8988T (cell line): ENCODE results near the gene TBX15.

Experiments
- DNase-seq: peaks from one replicate; pipeline ENCODE4 v3.0.0; 2011

The TBX15 gene

DNA sequence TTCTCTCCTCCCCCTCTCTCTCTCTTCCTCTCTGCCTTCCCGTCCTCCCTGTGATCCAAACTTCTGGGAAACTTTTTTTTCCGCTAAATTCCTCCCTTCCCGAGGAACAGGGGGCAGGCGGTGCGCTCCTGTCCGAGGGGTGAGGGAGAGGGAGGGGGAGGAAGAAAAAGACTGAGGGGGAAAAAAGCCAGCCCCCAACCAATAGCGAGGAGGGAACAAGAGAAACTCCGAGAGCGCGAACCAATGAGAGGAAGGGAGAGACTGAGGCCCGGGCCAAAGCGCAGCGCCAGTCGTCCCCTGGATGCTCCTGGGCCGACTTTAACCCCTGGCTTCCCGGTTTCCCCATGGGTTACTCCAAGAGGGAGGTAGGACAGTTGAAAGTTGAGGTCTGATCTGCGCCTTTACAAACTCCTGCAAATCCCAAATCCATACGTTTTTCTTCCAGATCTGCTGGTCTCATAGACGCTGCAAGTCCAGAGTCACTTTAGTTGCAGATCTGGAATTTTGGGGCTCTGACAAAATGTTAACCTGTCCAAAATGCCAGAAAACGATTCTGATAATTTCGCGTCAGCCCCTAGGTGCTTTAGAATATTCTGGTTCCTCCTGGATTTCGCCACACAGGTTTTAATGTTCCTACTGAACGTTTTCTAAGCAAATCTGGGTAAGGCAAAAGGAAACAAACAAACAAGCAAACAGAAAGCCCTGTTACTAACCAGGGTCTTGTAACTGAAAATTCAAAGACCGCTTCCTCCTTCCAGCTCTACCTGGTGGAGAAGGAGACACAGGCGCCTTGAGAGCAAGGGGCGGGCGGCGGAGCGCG is at the start of gene TBX15:
Gene TBX15 (minus strand): TSS at position 158 of the 820 bp plus-strand sequence. CDS start 548 bp downstream, outside the sequence.
- DNase-seq: no peak

DNA sequence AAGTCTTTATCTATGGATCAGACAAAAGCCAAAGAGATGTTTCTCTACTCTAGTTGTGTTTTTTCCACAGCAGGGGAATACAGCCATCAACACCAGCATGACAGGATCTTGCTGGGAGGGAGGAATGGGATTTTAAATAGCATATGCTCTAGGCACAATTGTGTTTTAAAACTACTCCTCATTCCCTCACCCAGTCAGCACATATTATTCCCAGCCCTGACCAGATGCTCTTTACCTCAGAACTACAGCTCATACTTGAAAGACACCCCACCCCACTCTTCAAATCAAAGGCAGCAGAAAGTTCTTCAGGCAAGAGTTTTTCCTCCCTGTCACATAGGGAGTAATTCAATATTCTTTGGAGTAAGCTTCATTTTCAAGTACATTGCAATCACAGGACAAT is 46.2 kb upstream of the TBX15 start:
- no peak for DNase-seq

DNA sequence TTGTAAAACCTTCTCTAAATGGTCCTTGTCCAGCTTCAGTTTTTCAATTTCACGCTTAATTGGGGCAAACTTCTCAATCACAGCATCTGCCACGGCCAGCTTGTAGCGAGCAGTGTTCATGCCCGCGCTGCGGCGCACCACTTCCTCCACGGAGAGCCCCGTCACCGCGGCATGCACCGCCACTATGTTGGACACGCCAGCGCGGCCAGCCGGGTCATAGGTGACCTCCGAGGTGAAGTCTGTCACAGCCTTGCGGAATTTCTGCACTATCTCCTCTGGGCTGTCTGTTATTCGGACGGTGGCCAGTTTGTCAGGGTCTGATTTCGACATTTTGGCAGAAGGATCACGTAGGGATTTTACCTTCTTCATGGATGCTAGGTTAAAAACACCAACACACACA is 44.8 kb upstream of the TBX15 start:
- DNase-seq: no peak

DNA sequence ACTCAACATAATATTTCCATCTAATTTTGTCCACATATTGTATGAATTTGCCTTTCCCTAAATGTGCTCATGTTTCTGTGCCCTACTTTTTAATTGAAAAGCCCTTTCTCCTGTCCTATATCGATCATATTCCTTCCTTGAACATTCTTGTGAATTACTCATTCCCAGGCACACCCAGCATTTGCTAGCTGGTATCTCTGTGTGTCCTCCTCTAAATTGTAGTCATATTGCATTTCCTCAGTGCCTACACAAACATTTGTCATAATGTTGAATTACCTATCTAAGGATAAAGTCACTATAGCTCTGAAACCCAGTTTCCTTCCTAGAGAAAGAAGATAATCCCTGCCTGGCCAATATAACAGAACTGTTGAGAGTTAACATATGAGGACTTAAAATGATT is 39.6 kb upstream of the TBX15 start:
- no peak for DNase-seq

DNA sequence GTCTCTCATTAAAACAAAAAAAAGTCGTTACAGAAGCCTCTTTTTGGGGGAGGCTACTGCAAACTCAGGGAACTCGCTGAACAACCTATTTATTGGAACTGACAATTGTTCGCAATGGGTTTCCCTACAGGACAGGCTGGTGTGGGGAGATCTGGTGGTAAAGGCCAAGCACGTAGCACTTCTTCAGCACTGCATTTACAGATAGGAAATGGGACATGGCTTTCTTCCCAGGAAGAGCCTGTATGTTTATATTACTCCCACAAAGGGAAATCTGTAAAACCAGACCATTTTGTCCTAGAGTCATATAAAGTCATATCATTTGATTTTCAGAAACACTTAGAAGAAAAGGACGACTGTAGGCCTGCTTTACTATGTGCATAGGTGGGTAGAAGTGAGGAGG is 38.8 kb upstream of the TBX15 start:
- DNase-seq: no peak

DNA sequence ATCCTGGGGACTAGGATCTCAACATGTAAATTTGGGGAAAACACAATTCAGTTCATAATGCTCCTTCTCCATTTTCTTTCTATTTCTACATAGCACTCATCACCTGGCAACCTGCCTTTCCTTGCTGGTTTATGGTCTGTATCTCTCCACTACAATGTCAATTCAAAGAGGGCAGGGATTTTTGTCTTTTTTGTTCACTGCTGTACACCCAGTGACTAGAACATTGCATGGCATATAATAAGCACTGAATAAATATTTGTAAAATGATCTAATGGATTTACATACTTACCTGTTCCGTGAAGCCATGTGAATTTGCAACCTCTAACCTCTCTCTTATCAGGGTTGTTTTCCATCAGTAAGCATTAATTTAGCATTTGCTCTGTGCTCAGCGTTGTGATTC is 27.4 kb upstream of the TBX15 start:
- no peak for DNase-seq

DNA sequence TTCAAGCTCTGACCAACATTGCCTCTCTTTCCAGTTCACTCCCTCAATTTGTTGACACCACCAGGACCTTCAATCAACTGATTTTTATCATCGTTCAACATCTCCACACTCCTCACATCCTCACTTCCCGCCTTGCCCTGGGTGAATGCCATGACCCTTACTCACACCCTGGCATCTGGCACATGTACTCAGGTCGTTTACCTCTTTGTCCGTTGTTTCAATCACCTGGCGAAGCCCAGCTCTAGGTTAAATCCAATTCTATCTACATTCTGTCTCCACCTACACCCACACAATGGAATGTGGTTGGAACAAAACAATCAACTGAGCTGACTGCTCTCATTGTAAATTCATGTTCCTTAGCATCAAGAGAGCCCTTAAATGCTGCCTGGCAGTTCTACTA is 24.2 kb upstream of the TBX15 start:
- no peak for DNase-seq

DNA sequence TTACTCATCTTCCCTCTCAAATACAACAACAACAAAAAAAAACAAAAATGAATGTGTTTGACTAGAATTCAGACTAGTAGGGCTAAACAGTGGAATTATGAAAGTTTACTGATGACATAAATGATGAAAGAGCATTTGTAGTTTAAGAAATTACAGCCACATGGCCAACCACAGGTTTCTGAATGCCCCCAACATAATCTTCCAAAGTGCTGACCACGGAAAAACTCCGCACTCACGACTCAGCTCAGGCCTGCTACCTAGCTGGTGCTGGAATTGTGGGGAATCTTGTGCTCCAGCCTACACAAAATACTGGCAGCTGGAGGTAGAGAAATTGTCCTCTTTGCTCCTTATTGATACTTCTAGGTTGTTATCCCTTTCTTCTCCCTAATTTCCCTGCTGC is 23.6 kb upstream of the TBX15 start:
- no peak for DNase-seq

DNA sequence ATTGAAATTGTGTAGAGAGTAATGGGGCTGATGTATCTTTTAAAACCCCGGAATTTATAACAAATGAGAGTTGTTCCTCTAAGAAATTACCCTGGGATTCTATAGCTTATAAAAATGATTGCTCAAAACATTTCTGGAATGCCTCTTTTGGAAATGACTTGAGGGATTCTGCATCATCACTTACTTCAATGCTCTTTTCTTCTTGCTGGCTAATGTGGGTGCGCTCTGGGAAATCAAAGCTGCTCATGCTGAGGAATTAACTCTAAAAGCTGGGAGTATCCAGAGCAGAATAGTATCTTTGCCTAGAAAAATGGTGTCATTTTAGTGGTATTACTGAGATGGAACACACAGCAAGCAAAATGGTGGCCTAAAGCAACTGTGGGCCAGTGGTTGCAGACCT is 23.0 kb upstream of the TBX15 start:
- DNase-seq: no peak

DNA sequence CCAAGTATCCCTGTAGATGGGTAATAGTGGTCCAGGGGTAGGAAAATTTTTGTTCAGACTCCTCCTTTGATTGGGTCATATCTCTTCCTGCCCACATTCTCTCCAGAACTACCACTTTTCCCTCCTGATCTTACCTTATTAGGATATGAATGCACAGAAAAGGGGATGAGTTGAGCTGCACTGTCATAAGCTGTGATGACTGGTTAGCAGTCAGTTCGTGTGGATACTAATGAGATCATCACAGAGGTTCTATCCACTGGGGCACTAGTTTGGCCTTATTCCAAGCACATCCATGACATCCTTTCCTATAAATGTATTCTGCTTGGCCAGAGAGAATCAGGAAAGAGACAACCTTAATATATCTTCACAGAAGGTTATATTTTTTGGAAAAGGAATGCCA is 22.1 kb upstream of the TBX15 start:
- DNase-seq: no peak

DNA sequence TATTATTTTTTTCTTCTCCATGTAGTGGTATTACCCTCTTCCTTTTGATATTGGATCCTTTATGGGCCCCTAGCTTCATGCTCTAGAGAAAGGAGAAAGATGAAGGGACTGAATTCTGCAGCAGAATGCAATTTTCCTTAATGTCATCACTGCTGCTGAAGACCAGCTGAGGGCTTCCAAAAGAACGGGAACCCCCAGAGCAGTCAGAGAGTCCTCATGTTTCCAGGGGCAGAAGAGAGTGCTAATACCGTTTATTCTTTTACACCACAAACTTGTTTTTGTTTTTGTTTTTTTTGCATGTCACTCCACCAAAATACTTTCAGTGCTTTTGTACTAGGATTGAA is 21.1 kb upstream of the TBX15 start:
- DNase-seq: no peak

DNA sequence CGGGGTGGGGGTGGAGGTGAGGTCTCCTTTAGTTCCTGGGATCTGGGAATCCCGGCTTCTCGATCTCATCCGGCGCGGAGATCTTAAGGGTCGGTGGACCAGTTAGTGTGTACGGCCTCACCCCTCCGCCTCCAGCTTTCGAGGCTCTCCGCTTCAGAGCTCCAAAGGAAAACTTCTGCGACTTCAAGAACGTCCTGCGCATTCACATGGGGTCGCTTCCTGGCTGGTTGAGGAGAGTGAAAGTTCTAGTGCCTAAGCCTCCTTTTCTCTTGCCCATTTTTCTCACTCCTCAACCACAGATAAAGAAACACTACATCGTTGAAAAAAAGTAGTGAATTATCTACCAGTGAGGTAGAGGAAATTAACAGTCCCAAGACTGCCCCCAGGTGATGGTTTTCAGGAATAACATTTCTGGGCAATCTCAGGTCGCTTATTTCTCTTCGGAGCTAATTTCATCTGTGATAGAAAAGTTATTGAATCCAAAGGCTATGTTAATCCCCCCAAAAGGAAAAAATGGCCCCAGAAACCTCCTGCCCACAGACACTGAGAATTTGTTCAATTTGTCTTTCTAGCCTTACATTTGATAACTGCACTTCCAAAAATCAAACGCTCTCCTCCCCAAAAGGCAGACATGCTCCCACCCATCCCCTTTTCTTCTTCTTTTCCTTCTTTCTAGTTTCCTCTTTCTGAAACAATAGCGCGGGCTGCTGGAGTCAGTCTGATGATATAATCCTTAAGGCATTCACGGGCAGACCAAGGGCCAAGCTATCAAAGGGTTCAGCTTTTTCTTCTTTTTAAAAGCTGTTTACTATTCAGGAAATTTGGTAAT is 20.6 kb upstream of the TBX15 start:
- no peak for DNase-seq

DNA sequence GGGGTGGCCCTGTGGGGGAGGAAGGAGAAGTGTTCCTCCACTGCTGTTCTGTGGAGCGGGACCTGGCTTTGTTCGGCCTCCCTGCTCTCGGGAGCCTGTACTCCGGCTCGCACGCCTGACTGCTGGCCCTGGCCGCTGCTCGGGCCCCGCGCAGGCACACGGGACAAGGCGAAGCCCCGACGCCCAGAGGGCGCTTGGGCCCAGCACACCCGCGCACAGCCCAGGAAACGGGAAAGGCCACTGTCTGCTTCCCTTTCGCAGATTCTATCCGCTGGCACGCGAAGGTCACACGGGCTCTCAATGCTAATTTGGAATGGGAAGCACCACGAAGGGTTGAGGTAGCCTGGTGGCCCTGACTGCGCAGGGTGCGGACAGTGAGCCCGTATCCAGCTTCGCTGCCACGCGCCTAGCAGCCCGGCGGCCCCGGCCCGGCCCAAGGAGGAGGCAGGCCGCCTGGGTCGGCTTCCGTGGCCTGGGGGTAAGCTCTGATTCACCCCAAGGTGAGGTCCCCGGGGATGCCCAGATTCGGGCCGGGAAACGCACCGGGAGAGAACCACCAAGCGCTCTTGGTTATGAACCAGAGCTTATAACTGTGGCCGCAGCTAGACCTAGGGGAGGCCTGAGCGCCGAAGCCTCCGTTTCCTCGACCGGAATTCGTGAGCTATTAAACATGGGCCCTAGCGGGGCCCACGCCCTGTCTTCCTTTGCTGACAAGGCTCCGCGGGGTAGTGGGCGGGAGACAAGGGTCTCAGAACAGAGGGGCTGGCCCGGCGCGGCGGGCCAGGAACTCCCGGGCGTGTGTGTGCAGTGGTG is 19.7 kb upstream of the TBX15 start:
- no peak for DNase-seq

DNA sequence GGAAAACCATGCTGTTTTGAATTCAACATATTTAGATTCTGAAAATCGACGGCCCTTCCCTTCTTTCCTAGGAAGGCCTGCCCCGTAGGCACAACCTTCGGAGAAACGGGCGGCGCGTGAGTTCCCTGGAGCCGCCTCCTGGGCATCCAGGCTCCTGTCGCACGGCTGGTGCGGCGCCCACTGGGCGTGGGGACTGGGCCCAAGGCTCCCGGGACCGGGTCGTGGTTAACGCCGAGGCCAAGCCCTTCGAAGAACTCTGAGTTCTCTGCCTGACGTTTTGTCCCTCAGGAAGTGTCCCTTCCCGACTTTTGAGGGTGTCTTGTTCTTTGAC is 19.2 kb upstream of the TBX15 start:
- DNase-seq: no peak

DNA sequence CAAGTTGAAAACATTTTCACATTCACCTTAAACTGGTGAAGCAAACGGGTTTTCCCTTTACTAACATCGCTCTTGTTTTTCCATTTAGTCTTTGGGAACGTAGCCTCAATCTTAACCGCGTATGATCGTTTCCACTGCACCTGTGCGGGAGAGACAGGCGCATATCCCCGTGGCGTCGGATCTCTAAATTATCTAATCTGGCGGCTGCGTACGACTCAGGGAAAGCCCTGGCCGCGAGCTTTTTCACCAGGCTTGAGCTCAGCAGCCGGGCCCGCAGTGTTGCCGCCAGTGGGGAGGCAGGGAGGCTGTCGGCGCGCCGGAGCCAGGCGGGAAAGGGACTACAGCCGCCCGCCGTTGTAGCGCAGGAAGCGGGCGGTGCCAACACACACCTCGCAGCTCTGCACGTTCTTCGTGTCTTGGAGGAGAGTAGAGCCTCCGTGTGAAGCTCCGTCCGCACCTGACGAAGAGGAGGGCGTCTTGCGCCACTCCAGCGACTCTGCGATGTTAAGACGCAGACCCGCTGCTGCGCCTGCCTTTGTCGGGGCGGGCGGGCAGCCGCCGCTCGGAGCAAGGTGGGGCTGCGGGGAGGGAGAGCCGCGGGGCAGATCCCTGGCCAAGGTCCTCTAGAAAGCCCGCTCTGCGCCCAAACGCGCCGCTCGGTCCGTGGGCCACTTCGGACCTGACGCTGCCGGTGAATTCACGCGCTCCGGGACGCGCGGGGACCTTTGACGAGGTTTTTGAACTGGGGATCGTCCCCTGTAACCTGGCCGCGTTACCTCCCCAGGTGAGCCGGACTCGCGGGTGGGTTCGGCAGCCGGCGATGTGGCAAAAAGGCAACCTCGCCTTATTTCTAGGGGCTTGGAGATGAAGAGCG is 18.5 kb upstream of the TBX15 start:
- no peak for DNase-seq

DNA sequence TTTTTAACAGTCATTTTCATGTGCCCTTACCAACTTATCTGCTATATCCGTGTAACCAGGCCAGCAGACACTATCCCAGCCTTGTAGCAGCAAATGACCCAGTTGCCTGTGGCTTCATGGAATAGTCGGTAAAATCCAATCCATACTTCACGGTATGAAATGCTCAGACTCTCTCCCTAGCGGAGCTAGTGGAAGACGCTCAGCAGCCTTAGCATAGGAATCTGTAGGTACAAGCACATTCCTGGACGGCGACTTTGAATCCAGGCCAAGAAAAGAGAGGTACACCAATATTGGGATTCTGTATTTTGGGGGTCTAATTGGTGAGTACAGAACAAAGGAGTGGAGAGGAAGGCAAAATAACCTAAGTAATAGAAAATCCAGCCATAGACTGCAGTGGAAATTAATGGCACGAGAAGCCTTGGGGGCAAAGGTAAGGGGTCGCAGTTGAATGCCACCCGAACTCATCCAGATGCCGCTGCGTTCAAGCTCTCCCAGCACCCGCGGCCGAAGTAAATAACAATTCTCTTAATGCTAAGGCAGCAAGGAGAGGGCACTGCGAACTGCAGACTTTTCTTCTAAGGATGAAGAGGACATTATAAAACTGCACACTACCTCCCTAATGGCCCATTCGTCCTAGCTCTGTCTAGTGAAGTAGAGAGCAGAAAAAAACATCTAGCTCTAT is 17.7 kb upstream of the TBX15 start:
- no peak for DNase-seq

DNA sequence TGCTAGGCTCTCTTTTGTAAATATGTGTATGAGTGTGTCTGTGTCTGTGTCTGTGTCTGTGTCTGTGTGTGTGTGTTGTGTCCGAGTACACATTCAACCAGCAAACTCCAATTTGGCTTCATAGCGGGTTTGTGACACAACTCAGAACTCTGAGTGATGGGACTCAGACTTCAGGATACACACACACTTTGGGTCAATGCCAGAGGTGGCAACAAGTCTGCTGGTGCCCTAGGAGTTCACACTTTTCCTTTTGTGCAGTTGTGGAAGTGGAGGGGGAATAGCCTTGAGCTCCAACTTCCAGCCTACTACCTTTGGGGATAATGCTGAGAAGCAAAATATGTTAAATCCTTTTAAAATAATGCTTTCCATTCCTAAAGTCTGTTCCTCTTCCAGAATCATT is 16.6 kb upstream of the TBX15 start:
- DNase-seq: no peak

DNA sequence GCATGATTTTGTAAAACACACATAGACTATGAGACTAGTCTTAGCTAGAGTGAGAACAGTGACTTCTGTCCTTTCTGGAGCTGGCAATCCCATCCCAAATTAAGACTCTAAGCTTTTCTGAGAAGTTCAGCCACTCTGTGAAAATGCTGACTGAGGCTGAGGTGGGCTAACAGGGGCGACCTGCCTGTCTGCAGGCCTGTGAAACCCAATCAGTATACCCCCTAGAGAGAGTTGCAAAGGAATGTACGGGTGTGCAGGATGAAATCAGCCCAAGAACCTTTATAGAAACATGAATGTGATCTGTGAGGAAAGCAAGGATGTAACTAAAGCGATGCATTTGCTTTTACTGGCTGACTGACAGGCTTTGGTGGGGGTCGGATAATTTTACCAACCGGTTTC is 16.0 kb upstream of the TBX15 start:
- DNase-seq: no peak

DNA sequence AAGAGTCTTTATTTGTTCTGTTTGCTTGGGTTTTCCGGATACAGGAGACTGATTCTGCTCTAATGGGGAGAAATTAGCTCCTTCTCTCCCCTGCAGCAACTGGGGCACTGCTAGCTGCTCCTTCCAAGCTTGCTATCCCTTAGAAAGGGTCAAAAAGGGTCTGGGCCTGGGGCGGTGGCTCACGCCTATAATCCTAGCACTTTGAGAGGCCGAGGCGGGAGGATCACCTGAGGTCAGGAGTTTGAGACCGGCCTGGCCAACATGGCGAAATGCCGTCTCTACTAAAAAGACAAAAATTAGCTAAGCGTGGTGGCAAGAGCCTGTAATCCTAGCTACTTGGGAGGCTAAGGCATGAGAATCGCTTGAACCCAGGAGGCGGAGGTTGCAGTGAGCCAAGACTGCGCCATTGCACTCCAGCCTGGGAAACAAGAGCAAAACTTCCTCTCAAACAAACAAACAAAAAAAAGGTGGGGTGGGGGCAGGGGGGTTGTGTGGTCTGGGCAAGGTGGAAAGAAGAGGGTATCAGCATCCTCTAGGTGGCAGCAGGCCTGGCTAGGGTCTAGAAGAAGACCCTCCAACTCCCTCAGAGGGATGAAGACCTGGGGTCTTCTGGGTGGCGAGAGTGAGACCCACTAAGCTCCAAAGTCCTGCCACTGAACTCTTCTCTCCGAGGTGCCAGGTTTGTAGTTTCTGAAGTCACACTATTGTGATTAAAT is 15.4 kb upstream of the TBX15 start:
- no peak for DNase-seq

DNA sequence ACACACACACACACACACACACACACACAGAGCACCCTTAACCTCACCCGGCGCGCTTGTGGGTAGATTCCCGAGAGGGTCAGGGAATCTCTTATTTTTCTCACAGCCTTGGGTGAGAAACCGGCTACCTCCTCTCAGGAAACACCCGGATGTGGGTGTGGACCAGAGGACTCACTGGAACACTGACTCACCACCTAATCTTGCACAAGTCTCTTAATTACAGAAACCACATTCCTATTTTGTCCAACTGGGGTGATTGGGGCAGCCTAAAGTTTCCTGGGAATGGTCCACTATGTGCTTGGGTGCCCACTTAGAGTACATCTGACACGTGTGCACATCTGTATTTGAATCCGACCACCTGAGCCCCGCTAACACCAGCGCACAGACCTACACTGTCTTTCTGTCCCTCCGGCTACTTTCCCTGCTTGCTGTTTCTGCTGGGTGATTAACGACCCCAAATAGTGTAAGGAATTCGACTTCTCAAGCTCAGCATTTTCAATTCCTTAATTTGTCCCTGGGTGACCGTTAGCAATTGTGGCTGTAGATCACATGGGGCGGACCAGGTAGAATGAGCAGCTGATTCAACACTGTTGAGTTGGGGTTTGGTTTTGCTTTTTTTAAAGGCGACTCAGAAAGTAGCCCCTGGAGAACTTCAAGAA is 14.0 kb upstream of the TBX15 start:
- no peak for DNase-seq
